ENCODE data around the gene CLBA1. TPM values are rescaled to one million over a fixed set of nuclear protein-coding genes. Genes with fewer than 3 reads are reported as not detected.

CLBA1 gene
- 1 to 10 TPM; 4.7 to 8.3 (median 6.4) TPM for total RNA-seq
- 10 to 100 TPM; 23.6 to 32.5 TPM for polyA plus RNA-seq

GRCh38 chr14:104985675-104986486, at the start of gene CLBA1:
Gene CLBA1 (plus strand): TSS chr14:104985788. CDS start chr14:104986432, 644 bp downstream.
- TF ChIP-seq CTCF (IDR thresholded peaks at IDR 0.05): no peak
- WGBS, 2 donors: 1% methylated on average over 29 to 77 of the region's 77 CpGs
- no peak for FAIRE-seq
- Histone ChIP-seq H3K9me3 (no peaks in the 10 kb centered on the region), H3K27ac (peak within 1 kb of the TSS; percentile 36 to 77 (median 74)), H3K4me1 (peaks cover 0 to 8% (median 5%) of the 10 kb centered on the region in 3 donors), H3K27me3 (no peaks in the 10 kb centered on the region), H3K4me3 (peak within 1 kb of the TSS; percentile 53 to 94 (median 88)), H3K36me3 (no peaks in the 10 kb centered on the region)
- peak; percentile 84 to 96 (median 93) for DNase-seq
- ATAC-seq: peak; percentile 95 to 98 (median 98)
- intact Hi-C loops (cut with DNase I): no loop called here

- DNase-seq (peak in 2 of 6 donors; percentile 1 to 9), FAIRE-seq (no peak)
- intact Hi-C loops (cut with DNase I): no loop called here
Measured at GRCh38 chr14:104935955-104936354, 49.6 kb upstream of the CLBA1 start.

GRCh38 chr14:104936361-104937155, 49.0 kb upstream of the CLBA1 start:
- intact Hi-C loops (cut with DNase I): no loop called here
- FAIRE-seq: no peak
- Histone ChIP-seq H3K4me1 (no peaks in the 10 kb centered on the region), H3K4me3 (no peak overlapping the region), H3K9me3 (no peaks in the 10 kb centered on the region), H3K27me3 (no peaks in the 10 kb centered on the region), H3K36me3 (no peaks in the 10 kb centered on the region), H3K27ac (no peak overlapping the region)
- 60 to 62% methylated on average over 10 of the region's 10 CpGs for WGBS, 2 donors
- ATAC-seq: no peak
- TF ChIP-seq CTCF (IDR thresholded peaks at IDR 0.05): no peak
- peak in 2 of 6 donors; percentile 9 to 41 for DNase-seq

More at GRCh38 chr14:104935955-104936354, 49.6 kb upstream of the CLBA1 start:
- TF ChIP-seq CTCF (IDR thresholded peaks at IDR 0.05): no peak
- H3K36me3 ChIP-seq: no peaks in the 10 kb centered on the region
- 33 to 82% methylated on average over 2 of the region's 2 CpGs for WGBS, 2 donors
- no peak overlapping the region for H3K4me3 ChIP-seq
- no peak for ATAC-seq
- no peak overlapping the region for H3K27ac ChIP-seq
- H3K27me3 ChIP-seq: no peaks in the 10 kb centered on the region
- no peaks in the 10 kb centered on the region for H3K4me1 ChIP-seq
- no peaks in the 10 kb centered on the region for H3K9me3 ChIP-seq

- ATAC-seq (no peak), DNase-seq (peak in 1 of 6 donors; percentile 6), FAIRE-seq (no peak)
- no peaks in the 10 kb centered on the region for H3K4me1 ChIP-seq
- H3K4me3 ChIP-seq: no peak overlapping the region
- no peak for TF ChIP-seq CTCF (IDR thresholded peaks at IDR 0.05)
- H3K36me3 ChIP-seq: no peaks in the 10 kb centered on the region
- no peaks in the 10 kb centered on the region for H3K27me3 ChIP-seq
- H3K27ac ChIP-seq: no peak overlapping the region
- intact Hi-C loops (cut with DNase I): no loop called here
- 84 to 87% methylated on average over 4 of the region's 4 CpGs for WGBS, 2 donors
- no peaks in the 10 kb centered on the region for H3K9me3 ChIP-seq
Measured at GRCh38 chr14:104937161-104937560, 48.4 kb upstream of the CLBA1 start.

Data from pancreas (tissue), 10 donors.